ENCODE data around the gene RBBP7.

The RBBP7 gene

GRCh38 chrX:16838202-16839066 is 31.7 kb downstream of the RBBP7 start:
- TF ChIP-seq, protein P1, sequence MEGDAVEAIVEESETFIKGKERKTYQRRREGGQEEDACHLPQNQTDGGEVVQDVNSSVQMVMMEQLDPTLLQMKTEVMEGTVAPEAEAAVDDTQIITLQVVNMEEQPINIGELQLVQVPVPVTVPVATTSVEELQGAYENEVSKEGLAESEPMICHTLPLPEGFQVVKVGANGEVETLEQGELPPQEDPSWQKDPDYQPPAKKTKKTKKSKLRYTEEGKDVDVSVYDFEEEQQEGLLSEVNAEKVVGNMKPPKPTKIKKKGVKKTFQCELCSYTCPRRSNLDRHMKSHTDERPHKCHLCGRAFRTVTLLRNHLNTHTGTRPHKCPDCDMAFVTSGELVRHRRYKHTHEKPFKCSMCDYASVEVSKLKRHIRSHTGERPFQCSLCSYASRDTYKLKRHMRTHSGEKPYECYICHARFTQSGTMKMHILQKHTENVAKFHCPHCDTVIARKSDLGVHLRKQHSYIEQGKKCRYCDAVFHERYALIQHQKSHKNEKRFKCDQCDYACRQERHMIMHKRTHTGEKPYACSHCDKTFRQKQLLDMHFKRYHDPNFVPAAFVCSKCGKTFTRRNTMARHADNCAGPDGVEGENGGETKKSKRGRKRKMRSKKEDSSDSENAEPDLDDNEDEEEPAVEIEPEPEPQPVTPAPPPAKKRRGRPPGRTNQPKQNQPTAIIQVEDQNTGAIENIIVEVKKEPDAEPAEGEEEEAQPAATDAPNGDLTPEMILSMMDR (conservative IDR thresholded peaks at IDR 0.05; ENCODE audit: low read length): no peak
- DNase-seq (ENCODE audit: low read depth): peak; percentile 80
- no peak overlapping the region for H3K4me3 ChIP-seq (ENCODE audit: low read length)

DNA sequence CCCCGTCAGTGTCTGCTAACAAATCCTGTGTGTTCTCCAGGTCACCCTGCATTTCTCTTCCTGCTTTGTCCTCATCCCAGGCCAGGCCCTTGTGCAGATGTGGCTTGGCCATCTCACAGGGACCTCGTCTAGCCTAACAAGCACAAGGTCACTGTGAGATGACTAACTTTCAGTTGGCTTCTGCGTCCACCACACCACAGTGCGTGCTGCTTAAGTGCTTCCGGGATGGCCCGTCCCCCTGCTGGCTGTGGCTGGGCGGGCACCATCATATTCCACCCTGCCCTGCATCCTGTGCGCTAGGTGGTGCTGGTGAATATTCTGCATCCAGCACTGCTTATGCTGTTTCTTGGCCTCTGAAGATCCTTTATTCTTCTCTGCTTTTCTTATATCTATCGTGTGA is 33.8 kb downstream of the RBBP7 start:
- DNase-seq (ENCODE audit: low read depth): peak; percentile 18
- H3K4me3 ChIP-seq (ENCODE audit: low read length): no peak overlapping the region
- TF ChIP-seq, protein P1 (conservative IDR thresholded peaks at IDR 0.05; ENCODE audit: low read length): peak; percentile 20; the same call in 1 of the 2 replicates

- no peak for DNase-seq (ENCODE audit: low read depth)
- no peak overlapping the region for H3K4me3 ChIP-seq (ENCODE audit: low read length)
- TF ChIP-seq, protein P1 (conservative IDR thresholded peaks at IDR 0.05; ENCODE audit: low read length): no peak
These were observed 35.4 kb downstream of the RBBP7 start for GRCh38 chrX:16834806-16835205.

DNA sequence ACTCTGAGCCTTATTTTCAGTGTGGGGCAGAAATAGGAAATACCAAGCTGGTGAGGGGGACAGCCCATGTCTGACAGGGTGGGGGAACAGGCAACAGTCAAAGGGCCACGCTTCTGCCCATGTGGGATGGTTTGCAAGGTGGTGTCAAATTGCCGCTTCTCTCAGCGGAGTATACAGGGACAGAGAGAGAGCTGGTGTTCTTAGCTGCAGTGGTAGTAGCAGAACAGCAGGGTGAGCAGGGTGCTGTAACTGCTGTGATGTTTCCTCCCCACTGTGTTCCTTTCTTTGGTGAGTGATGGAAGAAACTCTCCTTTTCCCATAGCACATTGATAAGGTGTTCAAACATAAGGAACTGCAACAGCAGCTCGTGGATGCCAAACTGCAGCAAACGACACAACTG is 37.9 kb downstream of the RBBP7 start:
- DNase-seq (ENCODE audit: low read depth): no peak
- H3K4me3 ChIP-seq (ENCODE audit: low read length): no peak overlapping the region
- TF ChIP-seq, protein P1 (conservative IDR thresholded peaks at IDR 0.05; ENCODE audit: low read length): no peak

GRCh38 chrX:16828124-16828908 is 41.8 kb downstream of the RBBP7 start:
- peak; percentile 54 for DNase-seq (ENCODE audit: low read depth)
- TF ChIP-seq, protein P1 (conservative IDR thresholded peaks at IDR 0.05; ENCODE audit: low read length): no peak
- H3K4me3 ChIP-seq (ENCODE audit: low read length): no peak overlapping the region

- TF ChIP-seq, protein P1 (conservative IDR thresholded peaks at IDR 0.05; ENCODE audit: low read length): no peak
- H3K4me3 ChIP-seq (ENCODE audit: low read length): no peak overlapping the region
- peak; percentile 20 for DNase-seq (ENCODE audit: low read depth)
These were observed 42.9 kb downstream of the RBBP7 start for GRCh38 chrX:16827225-16827624.

All from AG10803 (cell line).